Lower lobe of right lung (tissue), 2 donors: ENCODE results near the gene HOMER3. TPM values are rescaled to one million over a fixed set of nuclear protein-coding genes. Genes with fewer than 3 reads are reported as not detected.
A peak's percentile ranks its signal among the peaks of the same experiment; 100 is the strongest.

Experiments
- ATAC-seq, 2 donors: fragments of 200-7000 bp; cut with Tn5 transposase; one replicate each; pipeline ENCODE4 v1.9.1; 2020 to 2022; ENCODE audit warnings: mild to moderate bottlenecking in 2 of 2, moderate library complexity in 2 of 2
- DNase-seq: peaks from one replicate; pipeline ENCODE4 v3.0.0-alpha.2; 2020
- H3K27ac ChIP-seq: fragments of 200-600 bp; one replicate; pipeline ENCODE4 v1.8.0; 2022
- H3K27me3 ChIP-seq: fragments of 200-600 bp; one replicate; pipeline ENCODE4 v1.8.0; 2022; ENCODE audit warnings: low read depth
- H3K36me3 ChIP-seq: fragments of 200-600 bp; one replicate; pipeline ENCODE4 v1.8.0; 2022; ENCODE audit warnings: mild to moderate bottlenecking
- H3K4me1 ChIP-seq: fragments of 200-600 bp; one replicate; pipeline ENCODE4 v1.8.0; 2022
- H3K4me3 ChIP-seq: fragments of 200-600 bp; one replicate; pipeline ENCODE4 v1.8.0; 2022; ENCODE audit warnings: mild to moderate bottlenecking
- H3K9me3 ChIP-seq: fragments of 200-600 bp; one replicate; pipeline ENCODE4 v1.8.0; 2022
- CTCF ChIP-seq: fragments of 200-600 bp; IDR thresholded peaks from one replicate; pipeline ENCODE4 v1.8.0; 2022; ENCODE audit warnings: antibody characterized with exemption, mild to moderate bottlenecking
- intact Hi-C: fragments of 100-400 bp; cut with DNase I; formaldehyde crosslinking; loops from one replicate; pipeline ENCODE4 v1.11.0; 2022
- total RNA-seq: library from RNA; stranded (reverse); fragmentation: NEBNext Ultra II Directional; extraction: Animal tissue kit (Norgen Biotek cat#: 25700); gene quantifications from one replicate; pipeline ENCODE4 v1.2.1, GENCODE V29; 2021
- donor health status: DM: no; HTN: yes; CAD: no; lungs with severe emphysema.

The HOMER3 gene
- total RNA-seq, 1 donor from 2014 or later = 20.5 TPM

- no peaks in the 10 kb centered on the region for H3K9me3 ChIP-seq
- no peak overlapping the region for H3K4me3 ChIP-seq
- no peak for TF ChIP-seq CTCF
- no peaks in the 10 kb centered on the region for H3K36me3 ChIP-seq
- DNase-seq (no peak), ATAC-seq (no peak)
- no peaks in the 10 kb centered on the region for H3K27me3 ChIP-seq
- H3K27ac ChIP-seq = no peak overlapping the region
- peaks cover 27% of the 10 kb centered on the region for H3K4me1 ChIP-seq
- intact Hi-C loops = no loop called here
Observed at GRCh38 chr19:18975011-18975410, 34.0 kb upstream of the HOMER3 start.

GRCh38 chr19:18972851-18973250, 31.8 kb upstream of the HOMER3 start:
- Histone ChIP-seq H3K27ac (peak overlapping the region; percentile 68), H3K9me3 (no peaks in the 10 kb centered on the region), H3K4me1 (peaks cover 46% of the 10 kb centered on the region), H3K4me3 (no peak overlapping the region), H3K27me3 (no peaks in the 10 kb centered on the region), H3K36me3 (no peaks in the 10 kb centered on the region)
- ATAC-seq (peak in 1 of 2 donors; percentile 28), DNase-seq (no peak)
- intact Hi-C loops = no loop called here
- no peak for TF ChIP-seq CTCF

- Histone ChIP-seq H3K4me1 (peaks cover 51% of the 10 kb centered on the region), H3K36me3 (no peaks in the 10 kb centered on the region), H3K27ac (peak overlapping the region; percentile 68), H3K4me3 (no peak overlapping the region), H3K27me3 (no peaks in the 10 kb centered on the region), H3K9me3 (no peaks in the 10 kb centered on the region)
- TF ChIP-seq CTCF = no peak
- ATAC-seq = peak; percentile 29 to 41
- no peak for DNase-seq
- intact Hi-C loops = no loop called here
Observed at GRCh38 chr19:18972301-18972811, 31.3 kb upstream of the HOMER3 start.

- Histone ChIP-seq H3K27ac (peak overlapping the region; percentile 36), H3K4me3 (no peak overlapping the region), H3K9me3 (no peaks in the 10 kb centered on the region), H3K36me3 (no peaks in the 10 kb centered on the region), H3K4me1 (peaks cover 55% of the 10 kb centered on the region), H3K27me3 (no peaks in the 10 kb centered on the region)
- no peak for TF ChIP-seq CTCF
- DNase-seq = no peak
- ATAC-seq = no peak
- intact Hi-C loops = no loop called here
Observed at GRCh38 chr19:18969931-18970659, 29.1 kb upstream of the HOMER3 start.

GRCh38 chr19:18967358-18968146, 26.5 kb upstream of the HOMER3 start:
- TF ChIP-seq CTCF = no peak
- Histone ChIP-seq H3K27ac (peak overlapping the region; percentile 80), H3K36me3 (no peaks in the 10 kb centered on the region), H3K4me1 (peaks cover 47% of the 10 kb centered on the region), H3K27me3 (no peaks in the 10 kb centered on the region), H3K9me3 (no peaks in the 10 kb centered on the region), H3K4me3 (no peak overlapping the region)
- intact Hi-C loops = no loop called here
- peak; percentile 74 for DNase-seq
- peak; percentile 60 to 69 for ATAC-seq
